Adrenal gland (tissue), 5 donors: Measurements from ENCODE around the gene RSPH6A.

Experiments
- POLR2A ChIP-seq, 2 donors: fragments of 450-650 bp; IDR thresholded peaks; one replicate each; pipeline ENCODE4 v1.6.1; 2017; ENCODE audit warnings: antibody characterized with exemption in 2 of 2, mild to moderate bottlenecking in 2 of 2, moderate library complexity in 1 of 2
- TF ChIP-seq, protein P1 (sequence below), 6 experiments: fragments of 450-650 bp in 4 of 6; fragments of 200-600 bp in 2 of 6; sonication (generic) in 1 of 6; IDR thresholded peaks; 1 replicate in 5 of 6; 2 replicates in 1 of 6; pipeline versions ENCODE4 v1.5.1 to v1.8.0; 2016 to 2021; ENCODE audit warnings: antibody characterized with exemption in 6 of 6, mild to moderate bottlenecking in 2 of 6, moderate library complexity in 1 of 6
- donor health status: DM: no; HTN: no; CAD: no.

DNA sequence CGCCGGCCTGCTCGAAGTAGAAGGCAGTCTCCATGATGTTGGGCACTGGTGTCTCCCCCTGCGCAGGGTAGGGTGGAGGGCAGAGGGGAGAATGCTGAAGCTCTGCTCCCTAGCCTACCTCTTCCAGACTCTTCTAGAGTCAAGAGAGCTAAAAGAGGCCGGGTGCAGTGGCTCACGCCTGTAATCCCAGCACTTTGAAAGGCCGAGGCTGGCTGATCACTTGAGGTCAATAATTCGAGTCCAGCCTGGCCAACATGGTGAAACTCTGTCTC, 10.2 kb downstream of the RSPH6A start:
- TF ChIP-seq, protein P1, sequence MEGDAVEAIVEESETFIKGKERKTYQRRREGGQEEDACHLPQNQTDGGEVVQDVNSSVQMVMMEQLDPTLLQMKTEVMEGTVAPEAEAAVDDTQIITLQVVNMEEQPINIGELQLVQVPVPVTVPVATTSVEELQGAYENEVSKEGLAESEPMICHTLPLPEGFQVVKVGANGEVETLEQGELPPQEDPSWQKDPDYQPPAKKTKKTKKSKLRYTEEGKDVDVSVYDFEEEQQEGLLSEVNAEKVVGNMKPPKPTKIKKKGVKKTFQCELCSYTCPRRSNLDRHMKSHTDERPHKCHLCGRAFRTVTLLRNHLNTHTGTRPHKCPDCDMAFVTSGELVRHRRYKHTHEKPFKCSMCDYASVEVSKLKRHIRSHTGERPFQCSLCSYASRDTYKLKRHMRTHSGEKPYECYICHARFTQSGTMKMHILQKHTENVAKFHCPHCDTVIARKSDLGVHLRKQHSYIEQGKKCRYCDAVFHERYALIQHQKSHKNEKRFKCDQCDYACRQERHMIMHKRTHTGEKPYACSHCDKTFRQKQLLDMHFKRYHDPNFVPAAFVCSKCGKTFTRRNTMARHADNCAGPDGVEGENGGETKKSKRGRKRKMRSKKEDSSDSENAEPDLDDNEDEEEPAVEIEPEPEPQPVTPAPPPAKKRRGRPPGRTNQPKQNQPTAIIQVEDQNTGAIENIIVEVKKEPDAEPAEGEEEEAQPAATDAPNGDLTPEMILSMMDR (IDR thresholded peaks at IDR 0.05): no peak
- no peak for TF ChIP-seq POLR2A (IDR thresholded peaks at IDR 0.05)
